Measurements from ENCODE around the gene ASXL2.
"Not testable (repeated sequence)": the region's sequence is repeated elsewhere in the genome, so short reads cannot be mapped to it uniquely, and the experiment has no call there.

ASXL2 gene

DNA sequence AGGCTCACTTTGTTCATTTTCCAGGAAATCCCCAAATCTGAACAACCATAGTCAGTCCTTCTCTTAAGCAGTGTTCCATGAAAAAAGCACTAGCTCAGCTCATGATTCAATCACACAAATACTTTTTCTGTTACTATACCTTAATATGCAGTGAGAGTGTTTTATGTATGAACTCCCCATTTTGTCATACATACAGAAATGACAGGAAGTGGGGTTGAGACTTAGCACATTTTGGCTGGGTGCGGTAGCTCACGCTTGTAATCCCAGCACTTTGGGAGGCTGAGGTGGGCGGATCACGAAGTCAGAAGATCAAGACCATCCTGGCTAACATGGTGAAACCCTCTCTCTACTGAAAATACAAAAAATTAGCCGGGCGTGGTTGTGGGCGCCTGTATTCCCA is 149.7 kb downstream of the ASXL2 start:
- no peak for DNase-seq

DNA sequence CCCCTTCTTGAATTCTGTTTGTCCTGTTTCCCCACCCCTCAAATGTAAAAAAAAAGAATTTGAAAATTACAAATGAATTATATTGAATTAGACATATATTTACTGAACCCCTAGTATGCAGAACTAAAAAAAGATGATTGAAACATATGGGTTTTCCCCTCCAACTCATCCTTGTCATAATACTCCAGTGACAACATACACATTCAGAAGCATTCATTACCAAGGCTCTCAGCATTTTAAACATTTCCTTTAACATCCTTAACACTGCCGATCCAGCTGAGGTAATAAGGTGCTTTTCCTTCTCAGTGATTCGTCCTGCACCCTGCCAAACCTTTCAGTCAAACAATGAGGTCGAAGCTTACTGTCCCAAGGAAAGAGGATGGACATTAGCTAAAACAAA is 151.8 kb downstream of the ASXL2 start:
- no peak for DNase-seq

DNA sequence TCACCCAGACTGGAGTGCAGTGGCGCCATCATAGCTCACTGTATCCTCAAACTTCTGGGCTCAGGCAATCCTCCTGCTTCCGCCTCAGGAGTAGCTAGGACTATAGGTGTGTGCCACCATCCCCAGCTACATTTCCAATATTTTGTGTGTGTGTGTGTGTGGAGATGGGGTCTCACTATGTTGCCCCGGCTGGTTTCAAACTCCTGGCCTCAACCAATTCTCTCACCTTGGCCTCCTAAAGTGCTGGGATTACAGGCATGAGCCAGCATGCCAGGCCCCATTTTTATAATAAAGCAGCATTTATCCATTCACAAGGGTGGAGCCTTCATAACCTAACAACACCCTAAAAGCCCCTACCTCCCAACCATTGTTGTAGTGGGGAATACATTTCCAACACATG is 152.4 kb downstream of the ASXL2 start:
- DNase-seq, result no peak

DNA sequence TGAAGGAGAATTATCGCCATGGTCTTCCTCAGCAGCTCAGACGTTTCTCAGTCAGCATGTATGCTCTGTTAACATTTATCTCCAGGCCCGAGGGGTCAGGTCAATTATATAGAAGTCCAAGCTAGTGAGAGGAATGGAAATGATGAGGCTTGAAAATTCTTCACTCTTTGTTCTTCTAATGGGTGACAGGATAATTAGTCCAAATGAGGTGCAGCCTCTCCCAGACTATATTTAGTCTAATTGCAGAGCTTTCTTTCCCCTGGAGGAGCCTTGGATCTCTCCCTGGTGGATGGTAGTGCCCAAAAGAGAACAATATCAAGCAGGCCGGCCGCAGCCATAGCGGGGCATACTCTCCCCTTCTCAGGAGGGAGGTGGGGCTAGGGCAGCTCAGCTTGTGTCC is 153.5 kb downstream of the ASXL2 start:
- no peak for DNase-seq

DNA sequence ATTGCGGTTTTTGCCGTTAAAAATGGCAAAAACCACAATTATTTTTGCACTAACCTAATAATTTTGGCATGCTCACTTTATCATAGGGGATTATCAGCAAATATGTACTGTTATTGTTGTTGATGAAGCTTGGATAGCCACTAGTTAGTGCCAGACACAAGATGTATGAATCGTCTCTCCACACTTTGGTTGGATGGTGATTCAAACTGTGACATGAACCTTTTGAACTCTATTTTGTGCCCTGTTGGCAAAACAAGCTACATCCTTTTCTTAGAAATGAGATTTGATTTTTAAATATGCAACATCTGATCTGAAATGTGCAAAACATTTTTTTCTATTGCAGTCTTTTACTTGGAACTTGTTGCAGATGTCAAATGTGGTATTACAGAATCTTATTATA is 156.1 kb downstream of the ASXL2 start:
- no peak for DNase-seq

DNA sequence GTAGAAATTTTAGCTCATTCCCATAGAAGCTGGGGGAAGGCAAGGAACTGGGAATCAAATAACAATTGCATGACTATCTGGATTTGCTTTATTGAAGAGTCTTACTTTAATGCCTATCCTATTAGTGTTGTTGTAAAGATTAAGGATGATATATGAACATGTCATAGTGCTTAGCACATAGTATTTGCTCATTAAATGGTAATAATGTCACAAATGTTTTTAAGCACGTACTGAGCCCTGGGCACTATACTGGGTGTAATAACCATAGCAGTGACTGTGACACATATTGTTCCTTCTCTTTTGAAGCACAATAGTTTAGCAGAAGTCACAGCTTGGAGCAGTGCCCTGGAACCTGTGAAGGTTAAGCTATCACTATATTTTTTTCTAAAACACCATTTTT is 157.7 kb downstream of the ASXL2 start:
- no peak for DNase-seq

DNA sequence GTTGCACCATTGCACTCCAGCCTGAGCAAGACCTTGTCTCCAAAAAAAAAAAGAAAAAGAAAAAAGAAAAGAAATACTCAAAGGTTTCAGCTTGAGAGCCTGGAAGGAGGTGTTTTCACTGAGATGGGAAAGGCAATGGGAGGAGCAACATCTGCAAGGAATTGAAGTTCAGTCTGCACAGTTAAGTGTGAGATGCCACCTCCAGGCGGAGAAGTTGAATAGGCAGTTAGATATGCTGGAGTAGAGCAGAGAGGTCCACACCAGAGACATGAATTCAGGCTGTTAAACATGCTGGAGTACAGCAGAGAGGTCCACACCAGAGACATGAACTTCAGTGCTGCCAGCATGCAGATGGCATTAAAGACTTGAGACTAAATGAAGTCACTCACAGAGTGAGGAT is 163.5 kb downstream of the ASXL2 start:
- no peak for DNase-seq

DNA sequence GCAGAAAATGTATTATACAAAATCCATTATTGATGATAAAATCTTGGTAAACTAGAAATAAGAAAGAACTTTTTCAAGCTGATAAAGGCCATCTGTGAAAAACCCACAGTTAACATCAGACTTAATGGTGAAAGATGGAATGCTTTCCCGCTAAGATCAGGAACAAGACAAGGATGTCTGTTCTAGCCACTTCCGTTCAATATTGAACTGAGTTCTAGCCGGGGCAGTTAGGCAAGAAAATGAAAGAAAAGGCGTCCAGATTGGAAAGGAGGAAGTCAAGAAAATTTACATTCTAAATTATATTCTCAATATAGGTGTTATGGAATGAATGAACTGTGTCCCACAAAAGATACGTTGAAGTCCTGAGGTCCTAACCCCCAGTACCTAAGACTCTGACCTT is 165.8 kb downstream of the ASXL2 start:
- DNase-seq, result no peak

DNA sequence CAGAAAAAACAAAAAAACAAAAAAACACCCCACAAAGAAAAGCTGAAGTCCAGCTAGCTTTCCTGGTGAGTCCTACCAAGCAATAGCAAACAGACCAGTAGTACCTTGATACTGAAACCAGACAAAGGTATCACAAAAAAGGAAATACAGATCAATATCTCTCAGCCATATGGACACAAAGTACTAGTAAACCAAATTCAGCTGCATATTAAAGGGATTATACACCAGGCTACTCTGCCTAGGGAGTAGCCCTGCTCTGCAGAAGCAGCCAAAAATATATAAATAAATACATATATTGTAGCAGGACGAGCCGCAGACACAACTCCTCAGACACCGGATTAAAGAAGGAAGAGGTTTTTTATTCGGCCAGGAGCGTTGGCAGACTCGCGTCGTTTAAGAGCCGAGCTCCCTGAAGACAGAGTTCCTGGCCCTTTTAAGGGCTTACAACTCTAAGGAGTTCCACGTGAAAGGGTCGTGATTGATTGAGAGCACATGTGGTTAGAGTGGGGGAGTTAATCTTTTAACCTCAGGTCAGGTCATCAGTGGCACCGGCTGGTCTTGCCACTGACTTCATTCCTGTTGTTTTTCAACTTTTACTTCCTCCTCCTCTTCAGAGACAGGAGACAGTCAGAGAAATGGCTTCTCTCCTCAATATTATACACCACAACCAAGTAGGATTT is 166.5 kb downstream of the ASXL2 start:
- DNase-seq, result no peak

DNA sequence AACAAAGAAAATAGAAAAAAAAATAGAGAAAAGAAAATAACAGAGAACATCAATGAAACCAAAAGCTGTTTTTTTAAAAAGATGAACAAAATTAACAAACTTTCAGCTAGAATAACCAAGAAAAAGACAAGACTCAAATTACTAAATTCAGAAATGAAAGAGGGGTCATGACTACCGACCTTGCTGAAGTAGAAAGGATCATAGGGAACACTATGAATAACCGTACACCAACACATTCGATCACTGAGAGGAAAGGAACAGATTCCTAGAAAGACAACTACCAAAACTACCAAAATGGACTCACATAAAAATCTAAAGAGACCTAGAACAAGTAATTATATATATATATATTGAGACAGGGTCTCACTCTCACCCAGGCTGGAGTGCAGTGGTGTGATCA is 167.5 kb downstream of the ASXL2 start:
- no peak for DNase-seq

DNA sequence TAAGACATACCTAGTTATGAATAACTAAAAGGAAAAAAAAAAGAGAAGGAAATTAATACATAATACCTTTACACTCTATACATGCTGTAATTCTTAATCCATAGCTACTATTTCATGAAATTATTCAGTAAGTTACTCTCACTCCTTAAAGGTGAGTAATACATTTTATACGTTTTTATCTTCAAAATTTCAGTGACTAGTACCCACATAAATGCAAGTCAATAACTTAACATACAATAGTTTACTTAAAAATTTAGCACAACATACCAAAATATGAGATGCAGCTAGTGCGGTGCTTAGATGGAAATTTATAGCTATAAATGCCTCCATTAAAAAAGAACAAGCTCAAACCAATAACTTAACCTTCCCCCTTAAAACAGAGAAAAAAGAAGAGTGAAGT is 168.9 kb downstream of the ASXL2 start:
- no peak for DNase-seq

DNA sequence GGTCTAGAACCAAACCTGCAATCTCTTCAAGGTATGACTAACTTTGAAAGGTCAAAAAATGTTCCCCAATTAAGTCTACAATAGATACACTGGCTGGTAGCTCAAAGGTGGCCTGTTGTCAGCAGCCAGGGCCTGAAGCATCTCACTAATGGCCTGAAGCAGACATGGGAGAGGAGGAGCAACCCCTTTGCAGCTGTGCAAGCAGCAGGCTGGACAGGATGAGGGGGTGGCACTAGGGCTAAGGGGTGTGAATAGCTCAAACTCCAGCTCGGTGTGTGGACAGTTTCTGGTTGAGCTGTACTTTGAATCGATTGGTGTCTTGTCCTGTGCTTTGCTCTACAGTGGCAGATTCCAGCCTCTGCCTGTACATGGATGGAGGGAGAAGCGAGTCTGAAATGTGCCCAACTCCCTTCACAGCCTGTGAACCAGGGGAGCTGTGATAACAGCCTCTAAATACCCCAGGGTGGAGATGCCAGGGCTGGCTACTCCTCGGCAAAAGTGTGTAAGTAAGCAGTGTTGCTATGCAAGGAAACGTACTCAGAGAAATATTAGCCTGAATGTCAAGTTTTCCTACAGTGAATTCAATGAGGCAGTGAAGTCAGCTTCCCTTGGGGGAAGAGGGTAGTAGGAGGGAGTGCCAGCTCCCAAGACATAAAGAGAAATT is 170.2 kb downstream of the ASXL2 start:
- no peak for DNase-seq

DNA sequence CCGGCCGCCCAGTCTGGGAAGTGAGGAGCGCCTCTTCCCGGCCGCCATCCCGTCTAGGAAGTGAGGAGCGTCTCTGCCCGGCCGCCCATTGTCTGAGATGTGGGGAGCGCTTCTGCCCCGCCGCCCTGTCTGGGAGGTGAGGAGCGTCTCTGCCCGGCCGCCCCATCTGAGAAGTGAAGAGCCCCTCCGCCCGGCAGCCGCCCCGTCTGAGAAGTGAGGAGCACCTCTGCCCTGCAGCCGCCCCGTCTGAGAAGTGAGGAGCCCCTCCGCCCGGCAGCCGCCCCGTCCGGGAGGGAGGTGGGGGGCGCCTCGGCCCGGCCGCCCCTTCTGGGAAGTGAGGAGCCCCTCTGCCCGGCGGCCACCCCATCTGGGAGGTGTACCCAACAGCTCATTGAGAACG is 172.7 kb downstream of the ASXL2 start:
- not testable (repeated sequence) for DNase-seq

DNA sequence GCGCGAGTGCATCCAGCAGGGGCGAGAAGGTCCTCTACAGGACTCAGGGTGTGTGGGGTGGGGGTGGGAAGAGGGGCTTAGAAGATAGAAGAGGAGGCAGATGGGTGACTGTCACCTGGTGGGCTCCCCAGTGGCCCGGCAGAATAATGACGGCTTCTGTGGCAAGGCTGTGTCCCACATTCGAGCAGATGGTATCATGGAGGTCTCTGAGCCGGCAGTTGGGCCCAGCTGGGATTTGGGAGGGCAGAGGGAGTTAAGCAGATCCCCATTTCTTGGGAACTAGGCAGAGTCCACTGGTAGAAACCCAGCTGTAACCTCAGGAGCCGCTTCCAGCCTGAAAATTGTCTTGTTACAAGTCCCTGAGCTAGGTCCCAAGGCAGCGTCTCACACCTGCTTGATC is 176.5 kb downstream of the ASXL2 start:
- no peak for DNase-seq

DNA sequence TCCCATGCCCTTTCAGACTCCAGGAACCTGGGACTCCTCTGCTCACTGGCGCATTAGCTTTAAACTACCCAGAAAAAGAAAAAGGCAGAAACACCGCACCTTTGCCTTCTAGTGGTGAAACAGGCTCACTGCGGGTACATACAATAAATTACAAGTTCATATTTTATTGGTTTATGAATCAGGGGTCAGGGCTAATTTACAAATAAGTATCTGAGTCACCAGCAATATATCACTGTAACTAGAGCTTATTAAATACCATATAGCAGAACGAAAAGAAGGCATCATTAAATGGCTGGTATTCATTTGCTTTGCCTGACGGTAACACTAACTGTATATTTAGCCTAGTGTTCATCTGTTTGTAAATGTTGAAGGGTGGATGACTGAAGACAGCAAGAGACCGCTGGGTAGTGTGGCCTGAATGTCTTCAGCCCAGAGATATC is 178.0 kb downstream of the ASXL2 start:
- DNase-seq, result peak; percentile 31

DNA sequence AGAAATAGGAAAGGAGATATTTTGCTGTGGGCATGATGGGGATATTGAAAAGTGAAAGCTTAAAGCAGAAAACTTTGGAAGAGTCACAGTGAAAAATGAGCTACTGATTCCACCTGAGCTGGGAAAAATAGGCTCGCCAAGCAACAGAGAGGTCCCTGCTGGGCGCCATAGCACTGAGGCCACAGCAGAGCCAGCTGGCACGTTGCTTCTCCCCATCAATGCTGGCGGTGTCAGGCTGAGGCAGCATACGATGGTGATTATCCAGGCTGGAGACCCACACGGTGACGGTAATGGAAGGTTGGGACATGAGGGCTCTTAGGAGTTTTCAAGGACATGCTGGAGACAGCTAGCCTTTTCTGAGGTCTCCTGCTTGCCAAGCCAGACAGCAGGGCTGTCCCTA is 179.1 kb downstream of the ASXL2 start:
- DNase-seq, result no peak

DNA sequence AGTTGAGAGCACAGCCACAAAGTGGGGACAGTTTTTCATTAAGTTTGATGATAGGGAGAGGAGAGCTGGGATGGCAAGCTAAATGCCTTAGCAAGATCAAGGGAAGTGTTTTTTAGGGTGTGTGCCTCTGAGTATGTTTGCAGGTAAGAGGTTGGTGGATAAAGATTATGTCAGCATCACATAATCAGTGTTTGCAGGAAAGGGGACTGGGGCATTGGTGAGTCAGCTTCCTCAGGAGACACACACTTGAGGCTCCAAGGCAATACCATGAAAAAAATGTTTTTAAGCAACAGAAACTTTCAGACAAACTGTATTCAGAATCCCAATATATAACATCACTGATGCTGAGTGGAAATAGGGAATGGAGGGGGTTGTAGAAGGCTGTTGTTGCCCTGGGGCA is 179.5 kb downstream of the ASXL2 start:
- no peak for DNase-seq

DNA sequence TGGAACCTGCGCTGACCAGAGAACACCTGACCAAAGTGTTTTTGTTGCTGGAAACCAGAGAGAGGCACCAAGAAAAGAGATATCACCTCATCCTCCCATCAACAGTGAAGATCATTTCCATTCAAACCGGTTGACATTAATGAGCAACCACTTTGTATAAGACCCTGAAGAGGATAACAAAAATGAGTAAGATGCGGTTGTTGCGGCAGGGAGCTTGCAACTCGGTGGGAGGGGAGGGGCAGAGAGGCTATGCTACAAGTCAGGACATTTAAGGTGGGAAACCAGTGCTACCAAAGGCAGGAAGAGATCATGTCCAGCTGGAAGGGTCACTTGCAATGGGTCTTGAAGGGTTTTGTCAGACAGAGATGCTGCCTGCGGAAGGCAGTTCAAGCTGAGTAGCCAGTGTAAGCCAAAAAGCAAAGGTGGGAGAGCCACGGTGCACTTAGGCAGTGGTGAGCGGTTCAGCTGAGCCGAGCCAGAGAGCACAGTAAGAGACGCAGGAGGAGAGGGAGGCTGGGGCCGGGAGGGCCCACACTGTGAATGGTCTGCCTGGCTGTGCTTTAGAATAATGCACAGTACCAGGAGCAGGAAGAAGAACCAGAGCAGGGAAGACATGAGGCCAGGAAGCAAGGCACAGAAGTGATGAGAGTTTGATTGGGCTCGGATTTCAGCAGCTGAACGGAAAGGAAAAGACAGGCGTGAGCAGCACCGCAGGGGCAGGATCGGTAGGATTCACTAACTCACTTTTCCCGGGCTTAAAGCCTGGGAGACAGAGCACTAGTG is 180.5 kb downstream of the ASXL2 start:
- no peak for DNase-seq

DNA sequence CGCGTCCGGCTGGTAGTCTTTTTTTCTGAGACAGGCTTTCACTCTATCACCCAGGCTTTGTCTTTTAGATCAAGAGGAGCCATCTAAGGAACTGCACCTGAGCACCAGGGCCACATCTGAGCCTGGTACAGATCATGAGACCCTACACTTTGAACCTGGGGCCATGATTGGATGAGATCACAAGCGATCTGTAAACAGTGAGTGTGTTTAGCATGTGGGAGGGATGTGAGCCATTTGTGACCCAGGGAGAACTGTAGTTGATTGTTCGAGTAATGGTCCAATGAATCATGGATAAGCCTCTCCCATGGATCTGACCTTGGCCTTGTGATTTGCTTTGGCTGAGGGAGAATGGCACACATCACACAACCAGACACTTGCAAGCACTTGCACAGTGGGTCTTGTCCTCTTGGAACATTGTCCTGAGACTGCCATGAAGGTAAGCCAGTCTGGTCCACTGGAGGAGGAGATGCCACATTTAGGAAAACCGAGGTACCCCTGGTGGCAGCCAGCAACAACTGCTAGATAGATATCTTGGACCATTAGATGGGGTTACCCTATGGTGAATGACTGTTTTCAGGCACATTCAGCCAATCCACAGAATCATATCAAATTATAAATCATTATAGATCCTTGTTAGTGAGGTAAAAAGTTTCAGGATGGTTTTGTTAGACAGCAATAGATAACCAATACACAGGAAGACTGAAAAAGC is 185.4 kb downstream of the ASXL2 start:
- no peak for DNase-seq

DNA sequence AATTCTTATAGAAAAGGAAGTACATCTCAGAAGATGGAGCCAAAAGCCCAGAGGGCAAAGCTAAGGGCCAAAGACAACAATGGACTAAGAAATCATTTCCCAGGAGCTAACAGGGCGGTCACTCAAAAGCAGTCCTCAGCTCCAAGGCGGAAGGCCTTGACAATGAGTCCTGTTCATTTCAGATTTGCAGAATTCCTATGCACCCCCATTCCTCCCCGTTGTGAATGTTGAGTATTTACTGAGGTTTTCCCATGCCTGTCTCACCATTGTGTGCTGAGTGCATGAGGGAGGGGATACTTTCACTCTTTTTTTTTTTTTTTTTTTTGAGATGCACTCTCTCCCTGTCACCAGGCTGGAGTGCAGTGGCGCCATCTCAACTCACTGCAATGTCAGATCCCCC is 186.1 kb downstream of the ASXL2 start:
- DNase-seq, result no peak

DNA sequence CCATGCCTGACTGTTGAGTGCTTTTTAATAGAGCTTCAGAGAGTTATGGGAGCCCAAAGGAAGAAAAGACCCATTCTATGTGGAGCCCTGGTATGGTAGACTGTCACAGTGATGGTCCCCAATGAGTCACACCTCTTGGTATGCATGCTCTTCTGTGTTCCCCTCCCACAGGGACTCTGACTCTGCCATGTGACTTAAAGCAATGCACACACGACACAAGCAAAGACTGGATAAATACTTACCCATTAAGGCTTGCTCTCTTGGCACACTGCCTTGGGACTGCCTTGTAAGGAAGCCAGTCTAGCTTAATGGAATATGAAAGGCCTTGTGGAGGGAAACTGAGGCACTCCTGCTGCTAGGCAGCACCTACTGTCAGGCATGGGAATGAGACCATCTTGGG is 188.2 kb downstream of the ASXL2 start:
- no peak for DNase-seq

DNA sequence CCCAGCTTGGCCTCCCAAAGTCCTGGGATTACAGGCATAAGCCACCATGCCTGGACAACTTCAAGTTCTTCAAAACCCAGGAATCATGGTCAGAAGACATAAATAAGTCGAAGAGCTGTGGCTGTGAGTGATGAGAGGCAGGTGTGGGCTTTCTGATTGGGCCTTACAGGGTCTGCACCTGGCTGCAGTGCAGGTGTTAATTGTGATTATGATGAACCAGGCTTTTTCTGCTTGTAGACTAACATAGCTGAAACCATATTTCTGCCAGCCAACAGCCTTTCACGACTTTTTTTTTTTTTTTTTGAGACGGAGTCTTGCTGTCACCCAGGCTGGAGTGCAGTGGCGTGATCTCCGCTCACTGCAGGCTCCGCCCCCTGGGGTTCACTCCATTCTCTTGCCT is 190.1 kb downstream of the ASXL2 start:
- no peak for DNase-seq

DNA sequence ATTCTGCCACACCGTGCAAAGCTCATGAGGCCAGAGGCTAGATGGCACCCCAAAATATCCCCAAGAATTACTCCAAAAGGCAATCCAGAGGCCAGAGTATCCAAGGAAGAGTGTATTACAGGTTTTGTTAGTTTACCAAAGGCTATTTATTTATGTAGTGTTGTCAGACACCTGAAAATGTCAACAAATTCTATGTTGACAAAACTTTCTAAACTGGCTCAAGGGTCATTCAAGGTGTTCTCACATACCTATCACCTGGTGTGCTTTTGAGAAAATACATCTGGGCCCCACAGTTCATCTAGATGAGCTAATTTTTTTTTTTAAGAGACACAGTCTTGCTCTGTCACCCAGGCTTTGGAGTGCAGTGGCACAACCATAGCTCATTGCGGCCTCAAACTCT is 192.5 kb downstream of the ASXL2 start:
- no peak for DNase-seq
